ENCODE data around the gene CBR3.

CBR3 gene

GRCh38 chr21:36135391-36136102 lies 668 bp downstream of the CBR3 start (continued):
- TF ChIP-seq ZNF10 (tag by site-specific recombination; IDR thresholded peaks at IDR 0.05) (peak; percentile 18; the same call in 1 of the 2 replicates), ZNF596 (tag by site-specific recombination; IDR thresholded peaks at IDR 0.05) (0 out of 2 replicates have a peak, but pooled peaks have one; percentile 26), ZNF155 (tag by site-specific recombination; IDR thresholded peaks at IDR 0.05) (no peak), SP3 (tag by site-specific recombination; IDR thresholded peaks at IDR 0.05) (peak; percentile 81), TSHZ1 (tag by site-specific recombination; IDR thresholded peaks at IDR 0.05; ENCODE audit: borderline replicate concordance) (peak; percentile 10; the same call in 1 of the 2 replicates), ZNF335 (tag by site-specific recombination; conservative IDR thresholded peaks at IDR 0.05) (peak; percentile 78), PRDM2 (tag by site-specific recombination; IDR thresholded peaks at IDR 0.05; ENCODE audit: borderline replicate concordance) (peak; percentile 100), OSR2 (tag by site-specific recombination; IDR thresholded peaks at IDR 0.05) (peak; percentile 47; the same call in 1 of the 2 replicates), GLI4 (tag by site-specific recombination; IDR thresholded peaks at IDR 0.05) (no peak), ZBTB8A (tag by site-specific recombination; IDR thresholded peaks at IDR 0.05) (peak; percentile 93), GLIS1 (tag by site-specific recombination; IDR thresholded peaks at IDR 0.05) (peak; percentile 98), ZNF529 (tag by site-specific recombination; IDR thresholded peaks at IDR 0.05; ENCODE audit: insufficient replicate concordance) (no peak), ZSCAN30 (tag by site-specific recombination; IDR thresholded peaks at IDR 0.05) (peak; percentile 62; the same call in 1 of the 2 replicates), GLIS2 (tag by site-specific recombination; IDR thresholded peaks at IDR 0.05) (peak; percentile 99), AEBP2 (tag by site-specific recombination; IDR thresholded peaks at IDR 0.05; ENCODE audit: borderline replicate concordance) (no peak), ZNF76 (tag by site-specific recombination; IDR thresholded peaks at IDR 0.05; ENCODE audit: borderline replicate concordance, low read depth) (peak; percentile 73), ZNF561 (tag by site-specific recombination; IDR thresholded peaks at IDR 0.05; ENCODE audit: borderline replicate concordance) (peak; percentile 86), KLF8 (tag by site-specific recombination; IDR thresholded peaks at IDR 0.05) (peak; percentile 84), ZNF548 (tag by site-specific recombination; IDR thresholded peaks at IDR 0.05) (no peak), ZXDB (tag by site-specific recombination; IDR thresholded peaks at IDR 0.05) (peak; percentile 53), IKZF3 (tag by site-specific recombination; IDR thresholded peaks at IDR 0.05) (peak; percentile 22; the same call in 1 of the 2 replicates), ZNF449 (tag by site-specific recombination; IDR thresholded peaks at IDR 0.05) (peak; percentile 44; the same call in 1 of the 2 replicates), ZIC2 (tag by site-specific recombination; IDR thresholded peaks at IDR 0.05) (peak; percentile 90)
